Vagina (tissue), 2 donors: ENCODE data around the gene HDAC11.

ENCODE experiments used
- CTCF ChIP-seq, 3 experiments: fragments of 450-650 bp in 2 of 3; fragments of 200-600 bp in 1 of 3; sonication (generic) in 1 of 3; IDR thresholded peaks; one replicate each; pipeline ENCODE4 v1.5.1; 2017 to 2019; ENCODE audit warnings: antibody characterized with exemption in 3 of 3, mild to moderate bottlenecking in 2 of 3, moderate library complexity in 2 of 3
- POLR2A ChIP-seq, 2 donors: fragments of 450-650 bp; IDR thresholded peaks; one replicate each; pipeline ENCODE4 v1.6.1; 2017; ENCODE audit warnings: antibody characterized with exemption in 2 of 2, mild to moderate bottlenecking in 2 of 2, moderate library complexity in 2 of 2

DNA sequence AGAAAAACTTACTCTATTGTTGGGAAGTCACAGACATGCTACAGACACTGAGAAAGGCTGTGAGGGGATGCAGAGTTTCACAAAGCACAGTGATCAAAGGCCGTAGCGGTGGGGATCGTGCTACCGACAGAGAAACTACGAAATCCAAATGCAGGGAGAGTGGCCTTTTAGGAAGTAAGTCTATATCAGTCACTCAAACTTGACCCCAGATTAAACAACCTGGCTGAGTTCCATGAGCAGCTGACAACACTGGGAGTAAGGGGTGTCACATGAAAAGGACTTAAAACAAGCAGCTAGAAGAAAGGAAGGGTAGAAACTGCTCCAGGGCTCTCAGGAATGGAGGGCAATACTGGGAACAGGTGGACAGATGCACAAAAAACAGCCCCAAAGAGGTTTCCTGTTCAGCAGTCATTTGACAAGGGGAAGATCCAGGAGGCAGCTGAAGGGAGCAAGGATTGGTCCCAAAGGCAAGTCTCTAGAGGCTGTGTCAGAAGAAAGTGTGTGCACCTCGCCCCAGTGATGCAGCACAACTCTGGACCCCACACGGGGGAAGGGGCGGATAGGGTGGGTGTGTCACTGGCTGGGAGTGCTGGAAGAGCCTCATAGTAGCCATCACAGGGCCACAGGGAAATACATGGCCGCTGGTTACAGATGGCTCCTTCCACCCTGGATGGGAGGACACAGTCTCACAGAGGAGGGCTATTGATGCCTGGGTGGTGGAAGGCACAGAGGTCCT is 20.3 kb upstream of the HDAC11 start:
- TF ChIP-seq POLR2A (IDR thresholded peaks at IDR 0.05) (no peak), CTCF (IDR thresholded peaks at IDR 0.05) (no peak)
